GM19025 (cell line): ENCODE data around the gene MAN1A1.
A peak's percentile ranks its signal among the peaks of the same experiment; 100 is the strongest.

Source experiments
- ATAC-seq: cut with Tn5 transposase; IDR thresholded peaks from one replicate; pipeline ENCODE4 v1.9.1; 2021; ENCODE audit warnings: mild to moderate bottlenecking, low read depth, moderate library complexity; ENCODE audit not compliant: unreplicated experiment

MAN1A1 gene

DNA sequence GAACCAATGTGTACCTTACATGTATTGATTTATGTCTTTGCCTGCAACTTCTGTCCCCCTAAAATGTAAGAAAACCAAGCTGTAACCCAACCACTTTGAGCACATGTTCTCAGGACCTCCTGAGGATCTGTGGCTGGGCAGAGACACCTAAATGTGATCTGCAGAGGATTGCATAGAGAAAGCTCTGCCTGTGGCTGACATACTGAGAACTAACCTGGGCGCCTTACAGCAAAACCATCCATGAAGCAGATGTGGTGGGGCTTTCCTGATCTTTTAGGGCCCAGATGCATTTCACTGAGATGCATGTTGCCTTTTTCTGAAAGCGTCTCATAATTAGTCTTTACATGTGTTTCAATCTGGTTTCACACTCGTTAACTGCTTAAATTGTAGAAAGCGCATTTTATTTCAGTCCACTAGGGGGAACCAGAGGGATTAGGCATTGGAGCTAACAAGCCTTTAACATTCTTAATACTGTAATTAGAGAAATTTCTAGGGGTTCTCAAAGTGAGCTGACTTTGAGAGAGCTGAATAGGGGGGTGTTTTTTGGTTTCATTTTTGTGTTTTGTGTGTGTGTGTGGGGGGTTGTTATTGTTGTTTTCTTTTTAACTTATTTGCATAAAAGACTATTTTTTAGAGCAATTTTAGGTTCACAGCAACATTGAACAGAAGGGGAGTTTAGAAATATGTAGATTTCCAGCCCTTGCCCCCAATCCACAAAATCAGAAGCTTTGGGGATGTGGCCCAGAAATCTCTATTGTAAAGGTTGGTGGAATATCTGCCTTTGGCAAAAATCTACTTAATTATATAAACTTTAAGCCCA, 220.2 kb downstream of the MAN1A1 start:
- peak; percentile 81 for ATAC-seq

DNA sequence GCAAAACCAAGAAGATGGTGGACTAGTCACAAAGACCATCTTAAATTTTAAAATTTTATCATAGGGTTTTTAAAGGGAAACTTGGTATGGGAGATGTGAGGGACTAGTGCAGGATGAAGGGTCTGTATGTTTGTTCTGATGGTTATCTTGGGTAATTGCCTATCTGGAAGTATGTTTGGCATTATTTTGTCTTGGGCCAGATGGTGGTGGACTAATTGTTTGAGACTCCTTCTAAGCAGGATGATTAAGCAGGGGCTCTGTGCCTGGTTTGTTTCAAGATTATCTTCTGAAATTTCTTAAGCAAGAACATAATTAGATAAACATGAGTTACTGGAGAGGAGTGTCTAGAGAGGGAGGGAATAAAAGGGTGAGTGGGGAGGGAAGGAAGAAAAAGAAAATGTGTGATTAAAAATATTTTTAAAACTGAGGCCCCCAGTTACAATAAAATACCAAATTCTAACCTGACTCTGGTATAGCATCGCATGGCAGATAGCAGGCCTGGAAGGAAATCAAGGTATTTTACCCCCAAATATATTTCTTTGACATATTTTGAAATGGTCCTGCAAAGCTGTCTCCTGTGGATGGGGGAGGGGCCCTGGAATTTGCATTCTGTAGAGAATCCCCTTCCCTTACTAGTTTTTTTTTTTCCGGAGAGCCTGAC, 221.2 kb downstream of the MAN1A1 start:
- ATAC-seq, result no peak

DNA sequence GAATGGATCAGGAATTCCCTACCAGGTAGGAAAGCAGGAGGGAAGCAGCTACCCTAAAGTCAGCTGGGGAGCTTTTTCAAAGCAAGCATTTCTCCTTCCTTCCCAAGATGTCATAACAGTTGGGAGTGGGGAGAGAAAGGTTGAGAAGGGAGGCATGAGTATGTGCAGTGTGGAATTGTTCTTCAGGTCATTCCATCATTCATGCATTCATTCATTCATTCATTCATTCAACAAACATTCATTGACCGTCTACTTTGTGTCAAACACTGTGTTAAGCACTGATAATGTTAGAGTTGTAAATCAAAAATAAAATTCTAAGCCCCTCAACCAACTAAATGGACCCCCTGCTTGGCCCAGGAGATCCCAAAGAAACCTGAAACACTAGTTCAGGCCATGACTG, 221.9 kb downstream of the MAN1A1 start:
- ATAC-seq, result no peak
